C4-2B (cell line): ENCODE data around the gene TMTC2.

Experiments used
- H3K27ac ChIP-seq: fragments of 450-650 bp; 2 replicates; pipeline ENCODE4 v1.5.1; 2017
- ZFX ChIP-seq: fragments of 450-650 bp; IDR thresholded peaks from 2 replicates; pipeline ENCODE4 v1.6.1; 2017
- TF ChIP-seq, protein P1 (sequence below): fragments of 450-650 bp; conservative IDR thresholded peaks from 2 replicates; pipeline ENCODE4 v1.5.1; 2017; ENCODE audit warnings: mild to moderate bottlenecking

The TMTC2 gene

GRCh38 chr12:82651489-82651888, 35.2 kb upstream of the TMTC2 start:
- no peak overlapping the region for H3K27ac ChIP-seq
- TF ChIP-seq ZFX, result no peak
- TF ChIP-seq, protein P1, sequence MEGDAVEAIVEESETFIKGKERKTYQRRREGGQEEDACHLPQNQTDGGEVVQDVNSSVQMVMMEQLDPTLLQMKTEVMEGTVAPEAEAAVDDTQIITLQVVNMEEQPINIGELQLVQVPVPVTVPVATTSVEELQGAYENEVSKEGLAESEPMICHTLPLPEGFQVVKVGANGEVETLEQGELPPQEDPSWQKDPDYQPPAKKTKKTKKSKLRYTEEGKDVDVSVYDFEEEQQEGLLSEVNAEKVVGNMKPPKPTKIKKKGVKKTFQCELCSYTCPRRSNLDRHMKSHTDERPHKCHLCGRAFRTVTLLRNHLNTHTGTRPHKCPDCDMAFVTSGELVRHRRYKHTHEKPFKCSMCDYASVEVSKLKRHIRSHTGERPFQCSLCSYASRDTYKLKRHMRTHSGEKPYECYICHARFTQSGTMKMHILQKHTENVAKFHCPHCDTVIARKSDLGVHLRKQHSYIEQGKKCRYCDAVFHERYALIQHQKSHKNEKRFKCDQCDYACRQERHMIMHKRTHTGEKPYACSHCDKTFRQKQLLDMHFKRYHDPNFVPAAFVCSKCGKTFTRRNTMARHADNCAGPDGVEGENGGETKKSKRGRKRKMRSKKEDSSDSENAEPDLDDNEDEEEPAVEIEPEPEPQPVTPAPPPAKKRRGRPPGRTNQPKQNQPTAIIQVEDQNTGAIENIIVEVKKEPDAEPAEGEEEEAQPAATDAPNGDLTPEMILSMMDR, result no peak

- no peak for TF ChIP-seq ZFX
- no peak overlapping the region for H3K27ac ChIP-seq
Observed at GRCh38 chr12:82652071-82652470, 34.6 kb upstream of the TMTC2 start.

DNA sequence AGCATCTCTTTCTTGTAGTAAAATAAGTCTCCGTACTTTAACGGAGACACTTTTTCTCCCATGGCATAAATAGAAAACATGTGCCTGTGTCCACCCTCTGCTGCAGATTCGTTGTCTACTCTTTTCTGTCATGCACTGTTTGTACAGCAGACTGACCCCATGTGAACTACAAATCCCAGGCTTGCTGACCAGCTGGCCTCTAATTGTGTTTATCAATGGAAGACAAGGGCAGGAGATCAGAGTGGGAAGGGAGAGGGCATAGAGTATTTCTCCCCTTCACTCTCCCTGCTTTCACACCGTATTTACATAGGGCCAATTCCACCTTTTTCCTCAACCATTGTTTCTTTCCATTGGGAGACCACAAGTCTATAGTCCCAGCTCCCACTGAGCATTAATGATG, 31.0 kb upstream of the TMTC2 start:
- no peak for TF ChIP-seq ZFX
- TF ChIP-seq, protein P1, result no peak
- H3K27ac ChIP-seq, result no peak overlapping the region

DNA sequence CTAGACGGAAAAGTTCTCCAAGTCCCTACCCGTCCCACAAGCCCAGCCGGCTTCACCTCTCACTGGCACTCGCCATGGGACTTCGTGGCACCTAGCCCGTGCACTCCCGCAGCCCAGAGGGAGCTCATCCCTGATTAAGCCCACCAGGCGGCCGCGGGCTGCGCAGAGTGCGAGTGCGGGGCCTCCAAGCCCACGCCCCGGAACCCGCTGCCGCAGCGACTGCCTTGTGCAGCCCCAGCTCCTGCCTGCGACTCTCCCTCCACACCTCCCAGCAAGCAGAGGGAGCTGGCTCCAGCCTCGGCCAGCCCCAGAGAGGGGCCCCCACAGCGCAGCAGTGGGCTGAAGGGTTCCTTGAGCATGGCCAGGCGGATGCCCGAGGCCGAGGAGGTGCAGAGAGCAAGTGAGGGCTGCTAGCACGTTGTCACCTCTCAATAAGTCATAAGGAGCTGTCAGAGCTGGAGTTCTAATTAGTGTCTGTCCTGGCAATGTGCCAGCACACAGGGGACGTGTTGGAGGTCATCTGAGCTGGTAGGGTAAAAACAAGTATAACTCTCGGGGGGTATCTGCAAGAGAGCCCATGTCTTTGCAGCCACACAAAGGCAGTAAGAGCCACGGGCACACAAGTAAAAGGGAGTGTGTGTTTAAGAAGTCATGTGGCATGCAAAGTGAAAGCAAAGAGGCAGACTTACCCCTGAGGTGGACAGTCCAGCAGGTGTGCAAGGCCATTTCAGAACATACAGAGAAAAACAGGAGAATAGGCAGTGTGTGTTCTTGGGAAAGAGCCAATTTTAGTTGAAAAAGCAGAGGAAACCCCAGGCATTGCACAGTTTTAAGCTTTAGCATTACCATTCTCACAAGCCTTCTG, 27.1 kb upstream of the TMTC2 start:
- TF ChIP-seq ZFX, result no peak
- TF ChIP-seq, protein P1, result no peak
- H3K27ac ChIP-seq, result no peak overlapping the region

DNA sequence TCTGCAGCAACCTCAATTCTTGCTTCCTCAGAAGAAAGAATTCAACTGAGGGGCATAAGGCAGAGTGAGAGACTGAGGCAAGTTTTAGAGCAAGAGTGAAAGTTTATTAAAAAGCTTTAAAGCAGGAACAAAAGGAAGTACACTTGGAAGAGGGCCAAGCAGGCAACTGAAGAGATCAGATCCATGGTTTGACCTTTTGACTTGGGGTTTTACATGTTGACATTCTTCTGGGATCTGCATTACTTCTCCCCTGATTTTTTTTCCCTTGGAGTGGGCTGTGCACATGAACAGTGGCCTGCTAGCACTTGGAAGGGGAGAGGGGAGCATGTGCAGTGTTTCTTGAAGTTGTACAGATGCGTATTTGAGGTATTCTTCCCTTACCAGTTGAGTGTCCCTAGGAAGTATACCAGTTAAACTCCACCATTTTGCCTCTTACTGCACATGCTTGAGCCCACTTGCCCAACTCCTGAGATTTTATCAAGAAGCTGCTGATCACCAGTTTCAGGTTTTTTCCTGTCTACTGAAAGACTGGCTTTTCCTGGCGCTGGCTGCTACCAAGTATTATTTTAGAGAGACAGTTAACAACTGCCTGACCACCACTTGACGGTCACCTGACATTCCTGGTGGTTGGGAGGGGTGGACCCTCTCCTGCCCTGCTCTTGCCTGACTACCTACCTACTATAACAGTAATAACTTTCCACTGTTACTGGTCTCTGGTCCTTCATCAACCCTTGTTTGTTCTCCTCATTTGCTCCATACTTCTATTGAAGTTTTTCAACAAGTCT, 26.0 kb upstream of the TMTC2 start:
- H3K27ac ChIP-seq, result no peak overlapping the region
- TF ChIP-seq, protein P1, result no peak
- no peak for TF ChIP-seq ZFX

GRCh38 chr12:82663893-82664292, 22.8 kb upstream of the TMTC2 start:
- H3K27ac ChIP-seq, result no peak overlapping the region
- TF ChIP-seq, protein P1, result no peak
- TF ChIP-seq ZFX, result no peak

- TF ChIP-seq, protein P1, result no peak
- no peak for TF ChIP-seq ZFX
- H3K27ac ChIP-seq, result no peak overlapping the region
Observed at GRCh38 chr12:82665142-82665923, 21.4 kb upstream of the TMTC2 start.
